ENCODE results near the gene INO80E.
A peak's percentile ranks its signal among the peaks of the same experiment; 100 is the strongest.

- TF ChIP-seq TCF12 (IDR thresholded peaks at IDR 0.05) (no peak), EP300 (IDR thresholded peaks at IDR 0.05; ENCODE audit: borderline replicate concordance in 1 of 2, low read depth in 1 of 2, low read length in 1 of 2) (no peak), CTCF (IDR thresholded peaks at IDR 0.05) (no peak), USF1 (IDR thresholded peaks at IDR 0.05; ENCODE audit: borderline replicate concordance, low read depth) (no peak), POLR2AphosphoS5 (IDR thresholded peaks at IDR 0.05; ENCODE audit: low read depth, low read length) (no peak), RCOR1 (IDR thresholded peaks at IDR 0.05; ENCODE audit: low read length) (no peak), JUND (IDR thresholded peaks at IDR 0.05) (no peak), SMC3 (IDR thresholded peaks at IDR 0.05; ENCODE audit: low read depth, low read length) (no peak), MAX (IDR thresholded peaks at IDR 0.05; ENCODE audit: low read depth) (peak; percentile 53; the same call in 1 of the 2 replicates)
Observed at GRCh38 chr16:30010844-30011713, 15.0 kb downstream of the INO80E start, which contains the start of gene DOC2A.

Data from SK-N-SH (cell line).